Cerebellar nuclear complex (tissue), 1 donor: Measurements from ENCODE around the gene LRRC10B.

Experiments used
- DNase-seq, 2 experiments: peaks; one replicate each; lab custom pipeline; 2025; lab: John Stamatoyannopoulos, UW

Gene LRRC10B

DNA sequence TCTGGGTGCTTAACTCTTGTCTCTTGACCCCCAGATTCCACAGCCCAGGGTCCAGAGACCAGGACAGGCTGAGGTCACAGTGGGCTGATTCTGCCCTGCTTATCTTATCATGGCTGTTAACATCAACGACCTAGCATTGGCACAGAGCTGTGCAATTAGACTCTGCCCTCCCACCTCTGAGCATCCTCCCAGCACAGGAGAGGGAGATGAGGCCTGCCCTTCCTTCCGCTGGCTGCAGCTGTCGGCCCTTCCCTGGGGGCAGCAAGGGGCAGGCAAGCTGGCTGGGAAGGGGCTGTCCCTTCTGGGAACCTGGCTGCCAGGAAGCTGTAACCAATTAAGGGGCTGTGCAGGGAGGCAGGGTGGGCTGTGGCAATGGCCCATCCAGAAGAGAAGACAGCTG lies 22.5 kb downstream of the LRRC10B start:
- DNase-seq: no peak

DNA sequence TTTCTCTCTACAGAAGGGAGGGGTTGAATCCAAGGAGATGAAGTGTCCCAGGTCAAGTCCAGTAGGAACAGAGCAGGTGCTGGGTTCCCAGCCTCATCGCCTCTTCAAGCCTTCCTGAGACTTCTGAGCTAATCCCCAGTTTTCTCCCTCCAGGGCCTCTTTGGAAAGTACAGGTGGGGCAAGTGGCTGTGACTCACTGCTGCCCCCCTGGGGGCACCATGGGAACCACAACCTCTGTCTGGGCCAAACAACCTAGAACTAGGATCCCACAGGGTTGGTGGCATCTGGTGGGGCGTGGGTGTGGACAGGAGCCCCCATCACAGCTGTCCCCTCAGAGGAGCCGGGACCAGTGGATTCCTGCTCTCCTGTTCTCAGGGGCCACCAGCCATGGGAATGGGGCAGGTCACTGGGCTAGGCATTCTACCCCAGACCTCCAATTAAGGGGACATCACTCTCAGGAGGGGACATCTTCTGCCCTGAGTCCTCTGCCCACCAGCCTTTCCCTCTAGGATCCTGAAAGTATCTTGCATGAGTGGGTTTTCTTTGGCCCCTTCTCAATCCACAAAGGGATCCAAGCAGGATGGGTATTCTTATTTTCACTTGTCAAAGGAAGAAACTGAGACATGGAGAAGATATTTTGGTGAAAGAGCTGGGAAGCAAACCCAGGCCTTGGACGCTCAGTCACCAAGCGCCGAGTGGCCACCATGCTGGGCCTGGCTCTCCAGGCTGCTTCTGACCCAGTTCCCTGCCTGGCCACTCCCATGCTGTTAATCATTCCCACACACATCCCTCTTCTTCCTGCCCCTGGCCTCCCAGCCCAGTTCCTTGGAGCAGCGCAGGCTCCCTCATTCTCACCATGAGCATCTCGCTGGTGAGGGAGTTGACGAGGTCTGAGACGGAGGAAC lies 23.8 kb downstream of the LRRC10B start:
- DNase-seq: no peak

- DNase-seq: no peak
Measured at GRCh38 chr11:61533039-61533375, 24.5 kb downstream of the LRRC10B start.

DNA sequence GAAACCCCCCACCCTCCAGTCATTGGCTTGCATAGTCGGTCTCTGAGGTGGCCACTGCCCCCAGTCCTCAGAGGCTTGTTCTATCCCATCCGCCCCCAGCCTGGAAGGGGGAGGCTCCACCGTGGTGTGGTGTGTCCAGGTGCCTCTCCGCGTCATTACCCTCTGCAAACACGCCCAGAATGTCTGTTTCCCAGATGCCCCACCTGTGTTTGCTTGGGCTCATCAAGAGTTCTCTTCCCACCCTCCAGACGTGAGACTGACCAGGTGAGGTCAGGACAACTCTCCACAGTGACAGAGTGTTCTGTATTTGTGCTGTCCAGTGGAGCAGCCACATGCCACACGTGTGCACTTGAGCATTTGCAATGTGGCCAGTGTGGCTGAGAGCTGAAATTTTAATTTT lies 24.9 kb downstream of the LRRC10B start:
- no peak for DNase-seq

- DNase-seq: no peak
Measured at GRCh38 chr11:61534025-61534932, 25.7 kb downstream of the LRRC10B start.

GRCh38 chr11:61534933-61535839 lies 26.6 kb downstream of the LRRC10B start:
- DNase-seq: no peak

- no peak for DNase-seq
Measured at GRCh38 chr11:61535998-61536675, 27.6 kb downstream of the LRRC10B start.

- no peak for DNase-seq
Measured at GRCh38 chr11:61536676-61537270, 28.2 kb downstream of the LRRC10B start.

DNA sequence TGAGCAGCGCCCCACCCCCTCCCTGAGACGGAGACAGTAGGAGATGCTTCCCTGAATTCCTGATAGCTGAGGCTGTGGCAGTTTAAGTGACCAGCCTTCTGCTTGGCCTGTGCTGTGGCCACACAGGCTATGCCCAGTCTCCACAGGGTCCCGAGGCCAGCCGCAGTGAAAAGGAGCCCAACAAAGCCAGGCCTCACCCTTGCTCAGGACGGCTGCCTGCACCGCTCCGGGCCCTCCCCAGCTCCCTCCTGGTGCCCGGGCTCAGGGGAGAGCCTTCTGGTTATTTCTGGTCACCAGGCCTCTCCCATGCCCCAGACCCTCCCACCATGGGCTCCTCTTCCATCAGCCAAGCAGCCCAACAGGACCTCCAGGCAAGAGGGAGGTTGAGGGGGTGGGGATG lies 28.8 kb downstream of the LRRC10B start:
- DNase-seq: no peak

GRCh38 chr11:61538636-61538961 lies 30.1 kb downstream of the LRRC10B start:
- no peak for DNase-seq

DNA sequence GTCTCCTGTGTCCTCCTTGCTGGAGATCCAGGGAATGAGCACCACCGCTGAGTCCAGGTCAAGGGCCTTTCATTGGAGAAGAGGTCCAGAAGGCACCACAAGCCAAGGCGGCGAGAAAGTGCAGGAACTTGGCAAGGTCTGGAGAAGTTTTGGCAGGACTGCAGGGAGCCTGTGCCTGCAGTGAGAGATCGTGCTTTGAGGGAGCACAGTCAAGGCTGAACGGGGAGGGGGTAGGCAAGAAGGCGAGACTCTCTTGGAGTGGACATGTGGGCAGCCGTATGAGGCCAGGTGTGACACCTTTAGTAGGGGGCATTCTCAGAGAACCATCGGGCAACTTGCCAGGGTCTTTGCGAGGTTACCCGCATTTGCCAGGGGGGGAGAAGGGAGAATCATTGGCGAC lies 30.5 kb downstream of the LRRC10B start:
- no peak for DNase-seq

- DNase-seq: no peak
Measured at GRCh38 chr11:61539831-61540357, 31.3 kb downstream of the LRRC10B start.

DNA sequence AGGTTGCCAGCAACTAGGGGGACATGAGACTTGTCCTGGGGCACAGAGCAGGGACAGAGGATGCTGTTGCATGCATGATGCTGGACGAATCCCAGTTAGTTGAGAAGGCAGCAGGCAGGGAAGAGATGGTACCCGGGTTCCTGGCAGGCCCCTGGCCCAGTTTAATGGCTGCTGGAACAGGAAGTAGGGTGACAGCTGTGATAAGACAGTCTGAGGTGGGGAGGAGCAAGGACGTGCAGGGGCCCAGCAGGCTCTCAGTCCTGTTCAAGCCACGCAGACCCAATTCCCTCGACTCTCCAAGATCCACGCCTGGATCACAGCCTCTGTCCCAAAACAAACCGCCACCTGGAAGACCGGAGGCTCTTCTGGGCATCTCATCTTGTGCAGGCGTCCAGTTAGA lies 32.0 kb downstream of the LRRC10B start:
- DNase-seq: no peak

- no peak for DNase-seq
Measured at GRCh38 chr11:61541598-61541997, 33.0 kb downstream of the LRRC10B start.

- DNase-seq: no peak
Measured at GRCh38 chr11:61542024-61542461, 33.5 kb downstream of the LRRC10B start.

DNA sequence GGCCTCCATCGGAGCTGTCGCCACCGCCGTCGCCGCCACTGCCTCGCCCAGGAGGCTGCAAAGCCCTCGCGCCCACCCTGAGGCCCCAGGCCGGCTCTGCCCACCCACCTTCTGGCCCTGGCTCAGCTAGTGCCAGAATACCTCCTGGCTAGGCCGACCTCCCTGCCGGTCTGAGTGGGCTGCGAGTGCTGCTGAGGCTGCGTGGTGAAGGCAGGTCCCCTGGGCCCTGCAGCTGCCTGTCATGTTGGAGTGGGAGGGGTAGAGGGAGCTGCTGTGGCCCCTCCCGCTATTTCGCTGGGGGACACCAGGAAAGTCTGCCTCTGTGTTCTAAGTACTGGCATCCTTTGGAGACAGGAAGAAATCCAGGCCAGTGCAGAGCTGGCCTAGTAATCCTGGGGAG lies 34.2 kb downstream of the LRRC10B start:
- DNase-seq: no peak

GRCh38 chr11:61543606-61544306 lies 35.2 kb downstream of the LRRC10B start:
- DNase-seq: no peak

DNA sequence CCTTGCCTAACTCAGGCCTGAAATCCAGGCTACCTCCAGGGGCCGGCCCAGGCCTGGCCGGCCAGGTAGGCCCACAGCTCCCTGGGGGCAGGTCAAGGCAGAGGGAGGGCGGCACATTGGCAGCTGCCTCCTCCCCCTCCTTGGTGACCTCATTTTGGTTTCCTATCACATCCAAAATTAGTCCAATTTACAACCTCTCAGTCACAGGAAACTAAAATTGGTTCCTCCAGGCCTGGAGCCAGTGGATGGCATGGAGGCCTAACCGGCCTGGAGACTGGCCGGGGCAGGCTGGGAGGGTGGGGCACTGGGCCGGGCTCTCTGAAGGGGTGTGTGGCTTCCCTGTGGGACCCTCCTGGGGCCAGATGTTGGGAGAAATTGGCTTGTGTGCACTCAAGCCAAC lies 35.9 kb downstream of the LRRC10B start:
- no peak for DNase-seq

DNA sequence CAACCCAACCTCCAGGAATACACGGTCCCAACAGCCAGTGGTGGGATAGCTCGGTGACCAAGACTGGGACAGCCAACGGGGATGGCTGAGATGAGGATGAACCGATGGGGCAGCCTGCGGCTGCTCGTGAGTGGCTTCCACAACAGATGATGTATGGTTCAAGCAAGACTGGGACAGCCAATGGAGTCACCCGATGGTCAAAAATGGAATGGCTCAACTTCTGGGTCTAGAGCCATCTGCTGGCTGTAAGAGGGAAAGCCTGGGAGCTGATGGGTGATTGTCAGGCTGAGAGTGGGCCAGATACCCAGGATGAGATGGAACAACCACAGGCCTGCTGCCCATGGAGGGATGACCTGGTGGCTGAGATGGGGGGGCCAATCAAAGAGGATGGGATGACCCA lies 36.8 kb downstream of the LRRC10B start:
- no peak for DNase-seq

GRCh38 chr11:61545921-61546320 lies 37.4 kb downstream of the LRRC10B start:
- no peak for DNase-seq
